T-helper 1 cell treated with Interleukin-12 subunit alpha and Interleukin-12 subunit beta and Interleukin-4 antibody, amounts not matched to agents 30 μg/mL and 1 μg/mL, for 36 hours (primary cell): ENCODE measurements around the gene FGD2.
A peak's percentile ranks its signal among the peaks of the same experiment; 100 is the strongest.
"Not testable (repeated sequence)": the region's sequence is repeated elsewhere in the genome, so short reads cannot be mapped to it uniquely, and the experiment has no call there.

Source experiments
- H3K27ac Mint-ChIP-seq: one replicate; pipeline ENCODE4 v1.8.0; 2021; ENCODE audit warnings: mild to moderate bottlenecking, mixed read lengths
- H3K27me3 Mint-ChIP-seq: one replicate; pipeline ENCODE4 v1.8.0; 2021; ENCODE audit warnings: low read depth, mixed read lengths
- H3K36me3 Mint-ChIP-seq: one replicate; pipeline ENCODE4 v1.8.0; 2021; ENCODE audit warnings: low read depth, mixed read lengths
- H3K4me1 Mint-ChIP-seq: one replicate; pipeline ENCODE4 v1.8.0; 2021; ENCODE audit warnings: low read depth, mixed read lengths
- H3K4me3 Mint-ChIP-seq: one replicate; pipeline ENCODE4 v1.8.0; 2021; ENCODE audit warnings: mild to moderate bottlenecking, moderate library complexity, mixed read lengths
- H3K9me3 Mint-ChIP-seq: one replicate; pipeline ENCODE4 v1.8.0; 2021; ENCODE audit warnings: mixed read lengths

The FGD2 gene

GRCh38 chr6:37056439-37057127 lies 51.1 kb downstream of the FGD2 start:
- H3K4me1 Mint-ChIP-seq = peaks cover 20% of the 10 kb centered on the region
- H3K4me3 Mint-ChIP-seq = no peak overlapping the region
- H3K36me3 Mint-ChIP-seq = peaks cover 1% of the 10 kb centered on the region
- H3K9me3 Mint-ChIP-seq = no peaks in the 10 kb centered on the region
- H3K27me3 Mint-ChIP-seq = no peaks in the 10 kb centered on the region
- H3K27ac Mint-ChIP-seq = no peak overlapping the region

GRCh38 chr6:37057128-37057471 lies 51.6 kb downstream of the FGD2 start:
- no peaks in the 10 kb centered on the region for H3K9me3 Mint-ChIP-seq
- H3K4me1 Mint-ChIP-seq = peaks cover 15% of the 10 kb centered on the region
- peaks cover 1% of the 10 kb centered on the region for H3K36me3 Mint-ChIP-seq
- no peak overlapping the region for H3K27ac Mint-ChIP-seq
- H3K4me3 Mint-ChIP-seq = no peak overlapping the region
- no peaks in the 10 kb centered on the region for H3K27me3 Mint-ChIP-seq

- peaks cover 1% of the 10 kb centered on the region for H3K36me3 Mint-ChIP-seq
- no peak overlapping the region for H3K27ac Mint-ChIP-seq
- no peaks in the 10 kb centered on the region for H3K27me3 Mint-ChIP-seq
- no peak overlapping the region for H3K4me3 Mint-ChIP-seq
- no peaks in the 10 kb centered on the region for H3K9me3 Mint-ChIP-seq
- H3K4me1 Mint-ChIP-seq = peaks cover 14% of the 10 kb centered on the region
These were observed 52.2 kb downstream of the FGD2 start for GRCh38 chr6:37057678-37058077.

GRCh38 chr6:37058084-37058586 lies 52.7 kb downstream of the FGD2 start:
- Mint-ChIP-seq H3K27me3 (no peaks in the 10 kb centered on the region), H3K36me3 (peaks cover 1% of the 10 kb centered on the region), H3K4me1 (peaks cover 12% of the 10 kb centered on the region), H3K4me3 (no peak overlapping the region), H3K9me3 (no peaks in the 10 kb centered on the region), H3K27ac (no peak overlapping the region)

GRCh38 chr6:37058984-37059343 lies 53.5 kb downstream of the FGD2 start:
- not testable (repeated sequence) for H3K9me3 Mint-ChIP-seq, H3K36me3 Mint-ChIP-seq, H3K27ac Mint-ChIP-seq, H3K27me3 Mint-ChIP-seq, H3K4me3 Mint-ChIP-seq
- peaks cover 12% of the 10 kb centered on the region for H3K4me1 Mint-ChIP-seq

GRCh38 chr6:37059344-37060194 lies 54.1 kb downstream of the FGD2 start:
- Mint-ChIP-seq H3K36me3 (peaks cover under 1% of the 10 kb centered on the region), H3K9me3 (no peaks in the 10 kb centered on the region), H3K27ac (no peak overlapping the region), H3K4me1 (peaks cover 8% of the 10 kb centered on the region), H3K4me3 (no peak overlapping the region), H3K27me3 (no peaks in the 10 kb centered on the region)

- Mint-ChIP-seq H3K27me3 (no peaks in the 10 kb centered on the region), H3K27ac (no peak overlapping the region), H3K4me3 (no peak overlapping the region), H3K4me1 (peaks cover 5% of the 10 kb centered on the region), H3K9me3 (no peaks in the 10 kb centered on the region), H3K36me3 (no peaks in the 10 kb centered on the region)
These were observed 54.7 kb downstream of the FGD2 start for GRCh38 chr6:37060195-37060559.

GRCh38 chr6:37061157-37061804 lies 55.8 kb downstream of the FGD2 start:
- Mint-ChIP-seq H3K27me3 (no peaks in the 10 kb centered on the region), H3K9me3 (no peaks in the 10 kb centered on the region), H3K27ac (no peak overlapping the region), H3K4me3 (no peak overlapping the region), H3K4me1 (peaks cover 5% of the 10 kb centered on the region), H3K36me3 (no peaks in the 10 kb centered on the region)

- Mint-ChIP-seq H3K27me3 (no peaks in the 10 kb centered on the region), H3K9me3 (no peaks in the 10 kb centered on the region), H3K4me3 (no peak overlapping the region), H3K27ac (no peak overlapping the region), H3K36me3 (no peaks in the 10 kb centered on the region), H3K4me1 (peaks cover 6% of the 10 kb centered on the region)
These were observed 57.0 kb downstream of the FGD2 start for GRCh38 chr6:37062424-37062823.

- Mint-ChIP-seq H3K4me3 (no peak overlapping the region), H3K27ac (no peak overlapping the region), H3K27me3 (no peaks in the 10 kb centered on the region)
These were observed 63.2 kb downstream of the FGD2 start for GRCh38 chr6:37068356-37069270.

GRCh38 chr6:37069639-37070038 lies 64.2 kb downstream of the FGD2 start:
- Mint-ChIP-seq H3K4me3 (no peak overlapping the region), H3K36me3 (peaks cover 1% of the 10 kb centered on the region), H3K4me1 (peaks cover 28% of the 10 kb centered on the region), H3K27me3 (no peaks in the 10 kb centered on the region), H3K27ac (no peak overlapping the region), H3K9me3 (no peaks in the 10 kb centered on the region)

More at GRCh38 chr6:37068356-37069270, 63.2 kb downstream of the FGD2 start:
- Mint-ChIP-seq H3K9me3 (no peaks in the 10 kb centered on the region), H3K4me1 (peaks cover 28% of the 10 kb centered on the region), H3K36me3 (no peaks in the 10 kb centered on the region)

- Mint-ChIP-seq H3K27ac (peak overlapping the region; percentile 86), H3K27me3 (no peaks in the 10 kb centered on the region), H3K36me3 (peaks cover 1% of the 10 kb centered on the region), H3K4me1 (peaks cover 25% of the 10 kb centered on the region), H3K4me3 (no peak overlapping the region), H3K9me3 (no peaks in the 10 kb centered on the region)
These were observed 67.1 kb downstream of the FGD2 start for GRCh38 chr6:37072526-37072925.

GRCh38 chr6:37074053-37074827 lies 68.8 kb downstream of the FGD2 start:
- Mint-ChIP-seq H3K4me3 (no peak overlapping the region), H3K9me3 (no peaks in the 10 kb centered on the region), H3K27ac (no peak overlapping the region), H3K36me3 (peaks cover 1% of the 10 kb centered on the region), H3K4me1 (peaks cover 19% of the 10 kb centered on the region), H3K27me3 (no peaks in the 10 kb centered on the region)
